Natural killer cell (primary cell): Measurements from ENCODE around the gene MUC20. TPM values are rescaled to one million over a fixed set of nuclear protein-coding genes. Genes with fewer than 3 reads are reported as not detected.
"Not testable (repeated sequence)": the region's sequence is repeated elsewhere in the genome, so short reads cannot be mapped to it uniquely, and the experiment has no call there.

ENCODE experiments used
- ATAC-seq, 3 donors: fragments of 150-1000 bp in 2 of 3; fragments of 200-7000 bp in 1 of 3; cut with Tn5 transposase; 1 replicate in 1 of 3; 2 replicates in 2 of 3; pipeline ENCODE4 v1.10.0; 2021; ENCODE audit warnings: mild to moderate bottlenecking in 2 of 3, moderate library complexity in 2 of 3
- DNase-seq, 2 donors: peaks; one replicate each; pipeline versions ENCODE4 v3.0.0 to v3.0.0-alpha.2; 2013 to 2021; ENCODE audit warnings: mixed read lengths in 1 of 2
- H3K27ac ChIP-seq: one replicate; pipeline ENCODE4 v1.5.1; 2013; ENCODE audit warnings: mild to moderate bottlenecking, low read length
- H3K27me3 ChIP-seq: one replicate; pipeline ENCODE4 v1.6.1; 2013; ENCODE audit warnings: low read length; ENCODE audit not compliant: control insufficient read depth, insufficient read depth
- H3K36me3 ChIP-seq: one replicate; pipeline ENCODE4 v1.6.1; 2013; ENCODE audit warnings: low read length; ENCODE audit not compliant: control insufficient read depth, insufficient read depth
- H3K4me1 ChIP-seq: one replicate; pipeline ENCODE4 v1.6.1; 2013; ENCODE audit warnings: low read length; ENCODE audit not compliant: control insufficient read depth, insufficient read depth
- H3K4me3 ChIP-seq: one replicate; pipeline ENCODE4 v1.5.1; 2013; ENCODE audit warnings: low read length
- H3K9me3 ChIP-seq: one replicate; pipeline ENCODE4 v1.6.1; 2013; ENCODE audit warnings: low read length; ENCODE audit not compliant: control insufficient read depth, insufficient read depth
- H3K27ac Mint-ChIP-seq, 2 donors: one replicate each; pipeline ENCODE4 v1.8.0; 2022; ENCODE audit warnings: mild to moderate bottlenecking in 2 of 2, mixed read lengths in 2 of 2, moderate library complexity in 1 of 2
- H3K27me3 Mint-ChIP-seq, 2 donors: one replicate each; pipeline ENCODE4 v1.8.0; 2022; ENCODE audit warnings: low read depth in 2 of 2, mixed read lengths in 2 of 2
- H3K36me3 Mint-ChIP-seq: one replicate; pipeline ENCODE4 v1.8.0; 2022; ENCODE audit warnings: mixed read lengths
- H3K4me1 Mint-ChIP-seq, 2 donors: one replicate each; pipeline ENCODE4 v1.8.0; 2022; ENCODE audit warnings: mixed read lengths in 2 of 2
- H3K4me3 Mint-ChIP-seq: one replicate; pipeline ENCODE4 v1.8.0; 2022; ENCODE audit warnings: mild to moderate bottlenecking, moderate library complexity, mixed read lengths
- H3K9me3 Mint-ChIP-seq, 2 donors: one replicate each; pipeline ENCODE4 v1.8.0; 2022; ENCODE audit warnings: mixed read lengths in 2 of 2
- CTCF ChIP-seq: fragments of 200-600 bp; IDR thresholded peaks from one replicate; pipeline ENCODE4 v1.8.0; 2022; ENCODE audit warnings: antibody characterized with exemption
- WGBS: methylation state at CpG from one replicate; pipeline ENCODE4 v1.1.7; 2013; ENCODE audit warnings: missing lambda C conversion rate; ENCODE audit not compliant: insufficient coverage; 5-methylcytosine and 5-hydroxymethylcytosine counted together
- intact Hi-C: fragments of 100-400 bp; cut with micrococcal nuclease; formaldehyde crosslinking; loops from one replicate; pipeline ENCODE4 v1.14.2; 2022
- total RNA-seq, 4 donors: library from RNA; stranded (reverse); fragments of 120-200 nt in 1 of 4; gene quantifications; one replicate each; pipeline versions ENCODE4 v1.2.3 to v1.2.4, GENCODE V29; 2013 to 2022

The MUC20 gene
- total RNA-seq, 3 donors from 2014 or later (not counting 1 experiment from before 2014, with no cell fraction given): 4.1 to 11.4 (median 5.9) TPM

- DNase-seq (no peak), ATAC-seq (no peak)
- Histone ChIP-seq H3K36me3 (no peaks in the 10 kb centered on the region), H3K27ac (no peak overlapping the region), H3K4me3 (no peak overlapping the region), H3K27me3 (no peaks in the 10 kb centered on the region), H3K4me1 (no peaks in the 10 kb centered on the region), H3K9me3 (no peaks in the 10 kb centered on the region)
- no peak for TF ChIP-seq CTCF
- intact Hi-C loops: no loop called here
- Mint-ChIP-seq H3K4me3 (no peak overlapping the region), H3K27ac (no peak overlapping the region), H3K27me3 (peaks cover 0 to 5% of the 10 kb centered on the region in 2 donors), H3K9me3 (no peaks in the 10 kb centered on the region), H3K36me3 (no peaks in the 10 kb centered on the region), H3K4me1 (peaks cover 0 to 15% of the 10 kb centered on the region in 2 donors)
- 95% methylated on average over 10 of the region's 10 CpGs for WGBS
Measured at GRCh38 chr3:195769551-195769950, 48.8 kb downstream of the MUC20 start.

GRCh38 chr3:195770081-195770840 is 49.5 kb downstream of the MUC20 start:
- Mint-ChIP-seq H3K9me3 (no peaks in the 10 kb centered on the region), H3K4me1 (peaks cover 0 to 15% of the 10 kb centered on the region in 2 donors), H3K4me3 (no peak overlapping the region), H3K36me3 (no peaks in the 10 kb centered on the region), H3K27me3 (peaks cover 0 to 2% of the 10 kb centered on the region in 2 donors), H3K27ac (no peak overlapping the region)
- no peak for TF ChIP-seq CTCF
- H3K9me3 ChIP-seq: no peaks in the 10 kb centered on the region
- no peak overlapping the region for H3K4me3 ChIP-seq
- H3K36me3 ChIP-seq: no peaks in the 10 kb centered on the region
- no peaks in the 10 kb centered on the region for H3K4me1 ChIP-seq
- DNase-seq: no peak
- WGBS: 79% methylated on average over 16 of the region's 16 CpGs
- H3K27me3 ChIP-seq: no peaks in the 10 kb centered on the region
- intact Hi-C loops: no loop called here
- peak in 1 of 3 donors; percentile 27 for ATAC-seq
- no peak overlapping the region for H3K27ac ChIP-seq

GRCh38 chr3:195770841-195771645 is 50.3 kb downstream of the MUC20 start:
- peaks cover 0 to 15% of the 10 kb centered on the region in 2 donors for H3K4me1 Mint-ChIP-seq
- DNase-seq, ATAC-seq, H3K27me3 ChIP-seq, H3K9me3 ChIP-seq, H3K36me3 ChIP-seq, H3K27me3 Mint-ChIP-seq, H3K4me1 ChIP-seq, intact Hi-C loops, H3K4me3 ChIP-seq, H3K27ac ChIP-seq, H3K27ac Mint-ChIP-seq, H3K9me3 Mint-ChIP-seq, H3K4me3 Mint-ChIP-seq, H3K36me3 Mint-ChIP-seq: not testable (repeated sequence)
- WGBS: 90% methylated on average over 9 of the region's 28 CpGs

DNA sequence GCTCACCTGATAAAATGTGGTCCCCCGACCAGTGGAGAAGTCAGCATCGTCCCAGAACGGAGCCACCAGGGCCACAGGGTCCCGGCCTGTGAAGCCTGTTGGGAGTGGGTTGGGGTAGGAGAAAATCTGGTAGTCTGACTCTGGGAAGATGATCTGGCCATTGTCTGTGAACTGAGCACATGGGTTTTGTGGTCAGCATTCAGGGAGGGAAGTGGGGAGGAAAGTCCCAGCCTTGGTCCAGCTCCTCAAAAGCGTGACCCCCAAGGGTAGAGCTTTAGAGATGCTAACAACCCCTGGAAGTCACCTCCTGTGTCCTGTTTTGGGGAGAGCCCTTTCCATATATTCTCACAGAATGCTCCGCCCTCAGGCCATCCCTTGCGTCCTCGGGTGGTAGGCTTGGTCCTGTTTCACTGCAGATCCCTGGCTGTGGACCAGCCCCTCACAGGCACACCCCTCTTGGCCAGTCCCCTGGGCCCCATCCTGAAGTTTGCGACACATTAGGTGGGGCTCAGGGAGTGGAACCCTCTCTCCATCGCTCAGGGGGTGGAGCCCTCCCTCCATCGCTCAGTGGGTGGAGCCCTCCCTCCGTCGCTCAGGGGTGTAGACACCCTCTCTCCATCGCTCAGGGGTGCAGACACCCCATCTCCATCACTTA is 51.0 kb downstream of the MUC20 start:
- no peaks in the 10 kb centered on the region for H3K9me3 Mint-ChIP-seq
- Histone ChIP-seq H3K27ac (no peak overlapping the region), H3K9me3 (no peaks in the 10 kb centered on the region), H3K36me3 (no peaks in the 10 kb centered on the region), H3K4me1 (no peaks in the 10 kb centered on the region), H3K4me3 (no peak overlapping the region), H3K27me3 (no peaks in the 10 kb centered on the region)
- 92% methylated on average over 14 of the region's 14 CpGs for WGBS
- ATAC-seq (peak in 1 of 3 donors; percentile 27), DNase-seq (no peak)
- H3K4me1 Mint-ChIP-seq: peaks cover 0 to 15% of the 10 kb centered on the region in 2 donors
- no peak overlapping the region for H3K4me3 Mint-ChIP-seq
- no peaks in the 10 kb centered on the region for H3K27me3 Mint-ChIP-seq
- H3K36me3 Mint-ChIP-seq: no peaks in the 10 kb centered on the region
- no peak for TF ChIP-seq CTCF
- no peak overlapping the region for H3K27ac Mint-ChIP-seq
- intact Hi-C loops: no loop called here
